ENCODE results near the gene NTSR1.

The NTSR1 gene

GRCh38 chr20:62792182-62792939, 83.7 kb downstream of the NTSR1 start:
- H3K4me3 ChIP-seq (ENCODE audit: control insufficient read depth, low read depth, low read length): no peak overlapping the region
- DNase-seq (ENCODE audit: low read depth): no peak
- no peak for TF ChIP-seq CTCF (conservative IDR thresholded peaks at IDR 0.05; ENCODE audit: control insufficient read depth, insufficient read depth, low read depth, low read length)

GRCh38 chr20:62792940-62793756, 84.5 kb downstream of the NTSR1 start:
- no peak for TF ChIP-seq CTCF (conservative IDR thresholded peaks at IDR 0.05; ENCODE audit: control insufficient read depth, insufficient read depth, low read depth, low read length)
- no peak overlapping the region for H3K4me3 ChIP-seq (ENCODE audit: control insufficient read depth, low read depth, low read length)
- DNase-seq (ENCODE audit: low read depth): no peak

- no peak for DNase-seq (ENCODE audit: low read depth)
- no peak for TF ChIP-seq CTCF (conservative IDR thresholded peaks at IDR 0.05; ENCODE audit: control insufficient read depth, insufficient read depth, low read depth, low read length)
- H3K4me3 ChIP-seq (ENCODE audit: control insufficient read depth, low read depth, low read length): peak overlapping the region; percentile 27
These were observed 85.0 kb downstream of the NTSR1 start for GRCh38 chr20:62793757-62794006.

GRCh38 chr20:62794007-62794724, 85.5 kb downstream of the NTSR1 start:
- TF ChIP-seq CTCF (conservative IDR thresholded peaks at IDR 0.05; ENCODE audit: control insufficient read depth, insufficient read depth, low read depth, low read length): no peak
- peak; percentile 92 for DNase-seq (ENCODE audit: low read depth)
- H3K4me3 ChIP-seq (ENCODE audit: control insufficient read depth, low read depth, low read length): peak overlapping the region; percentile 57

GRCh38 chr20:62795023-62795761, 86.6 kb downstream of the NTSR1 start:
- TF ChIP-seq CTCF (conservative IDR thresholded peaks at IDR 0.05; ENCODE audit: control insufficient read depth, insufficient read depth, low read depth, low read length): no peak
- H3K4me3 ChIP-seq (ENCODE audit: control insufficient read depth, low read depth, low read length): peak overlapping the region; percentile 57
- DNase-seq (ENCODE audit: low read depth): peak; percentile 45
